Esophagus muscularis mucosa (tissue), 4 donors: Measurements from ENCODE around the gene DENND1B. TPM values are rescaled to one million over a fixed set of nuclear protein-coding genes. Genes with fewer than 3 reads are reported as not detected.

Experiments used
- DNase-seq: peaks from one replicate; pipeline ENCODE4 v3.0.0-alpha.2; 2017; ENCODE audit errors: extremely low spot score
- H3K27ac ChIP-seq, 4 donors: fragments of 200-600 bp; sonication (generic); replicated peaks in 1 of 4; 1 replicate in 3 of 4; 2 replicates in 1 of 4; pipeline ENCODE4 v1.5.1; 2016 to 2019; ENCODE audit warnings: mild to moderate bottlenecking in 1 of 4
- H3K27me3 ChIP-seq, 4 donors: fragments of 200-600 bp; sonication (generic); one replicate each; pipeline versions ENCODE4 v1.5.1 to v1.6.0; 2016 to 2019
- H3K36me3 ChIP-seq, 4 donors: fragments of 200-600 bp; sonication (generic); one replicate each; pipeline ENCODE4 v1.5.1; 2016 to 2019
- H3K4me1 ChIP-seq, 4 donors: fragments of 200-600 bp; sonication (generic); one replicate each; pipeline ENCODE4 v1.5.1; 2016 to 2019
- H3K4me3 ChIP-seq, 4 donors: fragments of 200-600 bp; sonication (generic); 1 replicate in 2 of 4; 2 replicates in 2 of 4; pipeline ENCODE4 v1.5.1; 2016 to 2019; ENCODE audit warnings: mild to moderate bottlenecking in 4 of 4, moderate library complexity in 1 of 4
- H3K9me3 ChIP-seq, 4 donors: fragments of 200-600 bp; sonication (generic); 1 replicate in 3 of 4; 2 replicates in 1 of 4; pipeline ENCODE4 v1.5.1; 2016 to 2019
- EP300 ChIP-seq: sonication (generic); formaldehyde crosslinking; IDR thresholded peaks from one replicate; pipeline ENCODE4 v1.6.1; 2017; ENCODE audit warnings: antibody characterized with exemption
- POLR2A ChIP-seq: fragments of 450-650 bp; IDR thresholded peaks from one replicate; pipeline ENCODE4 v1.6.1; 2017; ENCODE audit warnings: antibody characterized with exemption, moderate library complexity, mild to moderate bottlenecking, low read depth
- POLR2AphosphoS5 ChIP-seq, 2 donors: sonication (generic); formaldehyde crosslinking; IDR thresholded peaks; one replicate each; pipeline ENCODE4 v1.6.1; 2017; ENCODE audit warnings: antibody characterized with exemption in 2 of 2
- WGBS: methylation state at CpG from one replicate; pipeline ENCODE4 v1.1.5; 2018; 5-methylcytosine and 5-hydroxymethylcytosine counted together
- intact Hi-C: fragments of 100-400 bp; cut with DNase I; formaldehyde crosslinking; loops from one replicate; pipeline ENCODE4 v1.15.1; 2023
- total RNA-seq, 4 donors: library from RNA; depleted of rRNA; stranded (reverse); fragments of >200 nt; gene quantifications; one replicate each; pipeline versions ENCODE4 v1.1.0 to v1.2.1, GENCODE V29; 2016
- TF ChIP-seq, protein P1 (sequence below), 3 experiments: fragments of 200-600 bp in 2 of 3; fragments of 450-650 bp in 1 of 3; sonication (generic) in 2 of 3; IDR thresholded peaks; one replicate each; pipeline ENCODE4 v1.5.1; 2017 to 2019; ENCODE audit warnings: antibody characterized with exemption in 3 of 3, mild to moderate bottlenecking in 2 of 3, moderate library complexity in 1 of 3

DENND1B gene
- total RNA-seq, 4 donors from 2014 or later, result 6.4 to 11.3 (median 9.1) TPM

DNA sequence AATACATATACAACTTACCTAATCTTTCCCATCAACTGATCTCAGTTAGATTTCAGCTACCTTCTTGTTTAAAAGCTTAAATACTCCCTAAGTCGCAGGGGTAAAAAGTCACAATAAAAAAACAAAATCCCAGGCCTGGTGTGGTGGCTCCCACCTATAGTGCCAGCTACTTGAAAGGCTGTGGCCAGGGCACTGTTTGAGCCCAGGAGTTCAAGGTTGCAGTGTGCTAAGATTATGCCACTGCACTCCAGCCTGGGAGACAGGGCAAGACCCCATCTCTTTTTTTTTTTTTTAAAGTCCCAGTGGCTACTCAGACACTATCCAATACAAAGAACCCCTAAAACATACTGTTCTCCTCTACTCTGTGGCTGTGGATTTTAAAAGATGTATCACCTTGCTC is 228.3 kb downstream of the DENND1B start:
- intact Hi-C loops, result no loop called here
- WGBS, result 87% methylated on average over 1 of the region's 1 CpG

DNA sequence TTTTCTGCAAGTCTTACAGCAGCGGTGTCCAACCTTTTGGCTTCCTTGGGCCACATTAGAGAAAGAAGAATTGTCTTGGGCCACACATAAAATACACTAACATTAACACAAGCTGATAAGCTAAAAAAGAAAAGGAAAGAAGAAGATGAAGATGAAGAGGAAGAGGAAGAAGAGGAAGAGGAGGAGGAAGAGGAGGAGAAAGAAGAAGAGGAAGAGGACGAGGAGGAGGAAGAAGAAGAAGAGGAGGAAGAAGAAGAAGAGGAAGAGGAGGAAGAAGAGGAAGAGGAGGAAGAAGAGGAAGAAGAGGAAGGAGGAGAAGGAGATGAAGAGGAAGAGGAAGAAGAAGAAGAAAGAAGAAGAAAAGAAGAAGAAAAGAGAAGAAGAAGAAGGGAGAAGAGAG is 230.7 kb downstream of the DENND1B start:
- H3K36me3 ChIP-seq, result peaks cover 0 to 11% (median 0%) of the 10 kb centered on the region in 4 donors
- intact Hi-C loops, result no loop called here
- WGBS, result 91% methylated on average over 2 of the region's 2 CpGs
- no peak overlapping the region for H3K4me3 ChIP-seq
- H3K27ac ChIP-seq, result no peak overlapping the region
- TF ChIP-seq POLR2A (no peak), EP300 (no peak), POLR2AphosphoS5 (IDR thresholded peaks at IDR 0.05) (no peak)
- TF ChIP-seq, protein P1, sequence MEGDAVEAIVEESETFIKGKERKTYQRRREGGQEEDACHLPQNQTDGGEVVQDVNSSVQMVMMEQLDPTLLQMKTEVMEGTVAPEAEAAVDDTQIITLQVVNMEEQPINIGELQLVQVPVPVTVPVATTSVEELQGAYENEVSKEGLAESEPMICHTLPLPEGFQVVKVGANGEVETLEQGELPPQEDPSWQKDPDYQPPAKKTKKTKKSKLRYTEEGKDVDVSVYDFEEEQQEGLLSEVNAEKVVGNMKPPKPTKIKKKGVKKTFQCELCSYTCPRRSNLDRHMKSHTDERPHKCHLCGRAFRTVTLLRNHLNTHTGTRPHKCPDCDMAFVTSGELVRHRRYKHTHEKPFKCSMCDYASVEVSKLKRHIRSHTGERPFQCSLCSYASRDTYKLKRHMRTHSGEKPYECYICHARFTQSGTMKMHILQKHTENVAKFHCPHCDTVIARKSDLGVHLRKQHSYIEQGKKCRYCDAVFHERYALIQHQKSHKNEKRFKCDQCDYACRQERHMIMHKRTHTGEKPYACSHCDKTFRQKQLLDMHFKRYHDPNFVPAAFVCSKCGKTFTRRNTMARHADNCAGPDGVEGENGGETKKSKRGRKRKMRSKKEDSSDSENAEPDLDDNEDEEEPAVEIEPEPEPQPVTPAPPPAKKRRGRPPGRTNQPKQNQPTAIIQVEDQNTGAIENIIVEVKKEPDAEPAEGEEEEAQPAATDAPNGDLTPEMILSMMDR (IDR thresholded peaks at IDR 0.05), result no peak
- DNase-seq, result no peak
- no peaks in the 10 kb centered on the region for H3K27me3 ChIP-seq
- H3K9me3 ChIP-seq, result no peaks in the 10 kb centered on the region
- H3K4me1 ChIP-seq, result no peaks in the 10 kb centered on the region

More for the DNA sequence above, 228.3 kb downstream of the DENND1B start:
- Histone ChIP-seq H3K27ac (no peak overlapping the region), H3K4me1 (no peaks in the 10 kb centered on the region), H3K4me3 (no peak overlapping the region), H3K9me3 (no peaks in the 10 kb centered on the region), H3K36me3 (peaks cover 0 to 11% (median 0%) of the 10 kb centered on the region in 4 donors), H3K27me3 (no peaks in the 10 kb centered on the region)
- TF ChIP-seq, protein P1 (IDR thresholded peaks at IDR 0.05), result no peak
- no peak for TF ChIP-seq POLR2A
- no peak for TF ChIP-seq POLR2AphosphoS5 (IDR thresholded peaks at IDR 0.05)
- no peak for TF ChIP-seq EP300
- no peak for DNase-seq

- Histone ChIP-seq H3K27me3 (no peaks in the 10 kb centered on the region), H3K9me3 (no peaks in the 10 kb centered on the region), H3K4me1 (no peaks in the 10 kb centered on the region), H3K27ac (no peak overlapping the region), H3K4me3 (no peak overlapping the region), H3K36me3 (peaks cover 0 to 11% (median 0%) of the 10 kb centered on the region in 4 donors)
- no peak for DNase-seq
- TF ChIP-seq, protein P1 (IDR thresholded peaks at IDR 0.05), result no peak
- TF ChIP-seq POLR2AphosphoS5 (IDR thresholded peaks at IDR 0.05) (no peak), EP300 (no peak), POLR2A (no peak)
- intact Hi-C loops, result no loop called here
- WGBS, result 89% methylated on average over 3 of the region's 3 CpGs
Measured at GRCh38 chr1:197544130-197544529, 231.2 kb downstream of the DENND1B start.

GRCh38 chr1:197541411-197541810 is 233.9 kb downstream of the DENND1B start:
- intact Hi-C loops, result no loop called here
- no peaks in the 10 kb centered on the region for H3K9me3 ChIP-seq
- H3K4me1 ChIP-seq, result no peaks in the 10 kb centered on the region
- no peaks in the 10 kb centered on the region for H3K27me3 ChIP-seq
- TF ChIP-seq POLR2AphosphoS5 (IDR thresholded peaks at IDR 0.05) (no peak), POLR2A (no peak), EP300 (no peak)
- TF ChIP-seq, protein P1 (IDR thresholded peaks at IDR 0.05), result no peak
- no peak overlapping the region for H3K4me3 ChIP-seq
- no peak for DNase-seq
- H3K27ac ChIP-seq, result no peak overlapping the region
- H3K36me3 ChIP-seq, result peaks cover 0 to 15% (median 2%) of the 10 kb centered on the region in 4 donors

DNA sequence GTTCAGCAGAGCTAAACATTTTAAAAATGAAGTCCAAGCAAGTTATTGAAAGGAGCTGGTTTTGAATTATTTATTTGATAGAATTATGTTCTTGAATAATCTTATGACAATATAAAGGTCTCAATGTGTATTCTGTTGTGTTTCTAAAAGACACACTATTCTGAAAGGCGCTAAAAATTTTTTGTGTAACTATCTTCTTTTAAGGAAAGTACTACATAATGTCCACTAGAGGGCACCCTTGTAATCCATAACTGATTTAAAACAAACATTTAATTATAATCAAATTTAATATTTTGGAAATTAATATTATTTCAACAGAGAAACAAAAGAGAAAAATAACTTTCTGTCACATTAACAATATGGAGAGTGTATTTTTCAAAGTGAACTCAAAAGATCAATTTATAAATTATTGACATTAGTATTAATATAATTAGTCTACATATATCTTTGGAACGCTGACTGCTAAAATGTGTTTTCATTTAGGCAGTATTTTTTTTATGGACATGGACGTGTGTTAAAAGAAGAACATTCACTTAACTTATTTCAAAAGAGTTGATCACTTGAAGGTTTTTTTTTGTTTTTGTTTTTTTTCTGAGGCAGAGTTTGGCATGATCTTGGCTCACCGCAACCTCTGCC is 248.4 kb downstream of the DENND1B start:
- whole genome bisulfite sequencing, result 56% methylated on average over 4 of the region's 4 CpGs
- Histone ChIP-seq H3K36me3 (no peaks in the 10 kb centered on the region), H3K4me1 (no peaks in the 10 kb centered on the region), H3K9me3 (no peaks in the 10 kb centered on the region), H3K27me3 (no peaks in the 10 kb centered on the region), H3K4me3 (no peak overlapping the region), H3K27ac (no peak overlapping the region)
- TF ChIP-seq POLR2A, result no peak
- TF ChIP-seq, protein P1 (IDR thresholded peaks at IDR 0.05), result peak; percentile 54 to 72 (median 69)
- DNase-seq, result no peak
- intact Hi-C loops, result loop anchor here (5.0 to 10.0 kb wide), 2 partner anchors 338 to 395 kb away; no protein-coding TSS in a partner anchor
